ENCODE results near the gene RRM1.
A peak's percentile ranks its signal among the peaks of the same experiment; 100 is the strongest.

RRM1 gene

GRCh38 chr11:4083198-4083597 lies 11.4 kb upstream of the RRM1 start:
- no peak for DNase-seq (ENCODE audit: low read depth)

GRCh38 chr11:4084406-4085125 lies 10.0 kb upstream of the RRM1 start:
- DNase-seq (ENCODE audit: low read depth): no peak

DNA sequence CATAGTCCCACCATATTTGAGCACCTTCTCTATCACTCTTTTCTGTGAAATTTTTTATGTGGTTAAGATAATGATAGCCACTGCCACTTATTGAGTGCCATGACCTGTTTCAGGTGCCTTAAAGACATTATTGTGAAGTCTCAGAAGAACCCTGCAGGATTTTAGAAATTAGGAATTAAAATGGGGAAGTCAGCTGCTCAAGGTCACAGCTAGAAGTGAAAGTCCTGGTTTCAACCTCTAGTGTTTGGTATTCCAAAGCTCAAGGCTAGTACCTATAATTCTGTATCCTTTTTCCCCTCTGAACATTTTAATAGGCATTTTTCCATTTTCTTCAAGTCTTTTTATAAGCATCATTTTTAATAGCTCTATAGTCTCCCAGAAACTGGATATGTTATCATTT lies 9.0 kb upstream of the RRM1 start:
- no peak for DNase-seq (ENCODE audit: low read depth)

DNA sequence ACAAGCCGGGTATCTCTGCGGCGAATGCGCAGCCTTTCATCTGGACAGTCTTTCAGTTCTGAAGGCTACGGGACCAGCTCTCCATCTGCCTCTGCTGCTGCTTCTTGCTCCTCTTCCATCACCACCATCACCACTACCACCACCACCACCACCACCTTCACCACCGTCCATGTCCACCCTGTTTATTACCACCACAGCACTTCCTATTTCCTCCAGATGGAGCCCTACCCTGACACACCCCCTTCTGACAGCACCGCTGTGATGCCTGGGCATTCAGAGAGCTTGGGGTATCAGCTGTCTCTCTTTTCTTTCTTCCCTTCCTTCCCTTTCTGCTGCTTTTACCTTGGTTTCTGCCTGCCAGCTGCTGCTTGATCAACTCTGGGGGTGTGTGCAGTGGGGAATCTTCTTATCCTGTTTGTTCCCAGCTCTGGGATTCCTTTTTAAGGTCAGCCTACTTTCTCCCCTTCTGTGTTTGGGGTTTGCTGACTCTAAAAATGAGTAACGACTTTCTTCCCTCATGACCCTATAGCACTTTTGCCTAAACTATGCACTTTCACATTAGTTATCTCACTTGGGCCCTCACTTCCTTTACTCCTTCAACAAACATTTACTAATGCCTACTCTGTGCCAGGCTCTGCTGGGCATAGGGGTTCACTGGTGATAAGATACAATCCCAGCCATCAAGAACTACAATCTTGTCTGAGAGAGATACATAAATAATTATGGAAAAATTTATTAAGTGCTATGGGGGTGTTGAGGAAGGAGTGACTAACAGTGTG lies 7.8 kb upstream of the RRM1 start:
- DNase-seq (ENCODE audit: low read depth): no peak

- peak; percentile 28 for DNase-seq (ENCODE audit: low read depth)
These were observed 7.0 kb upstream of the RRM1 start for GRCh38 chr11:4087551-4087950.

GRCh38 chr11:4090258-4090657 lies 4.3 kb upstream of the RRM1 start:
- DNase-seq (ENCODE audit: low read depth): no peak

DNA sequence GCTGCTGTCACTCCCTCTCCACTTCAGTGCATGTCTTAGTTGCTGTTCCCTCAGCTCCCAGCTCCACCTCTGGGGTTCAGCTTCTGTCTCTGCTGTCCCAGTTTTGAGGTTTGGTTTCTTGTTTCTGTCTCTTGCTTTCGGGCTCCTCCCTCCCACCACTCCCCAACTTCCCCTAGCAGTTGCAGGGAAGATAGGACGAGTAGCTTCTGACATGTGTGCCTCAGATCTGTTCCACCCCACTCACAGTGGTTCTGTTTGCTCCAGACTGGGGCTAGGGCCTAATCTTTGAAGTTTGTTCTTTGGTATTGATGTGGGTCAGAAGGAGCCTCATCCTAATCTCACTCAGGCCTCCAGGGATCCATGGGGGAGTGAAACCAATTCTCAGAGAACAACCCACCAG lies 2.6 kb upstream of the RRM1 start:
- DNase-seq (ENCODE audit: low read depth): no peak

DNA sequence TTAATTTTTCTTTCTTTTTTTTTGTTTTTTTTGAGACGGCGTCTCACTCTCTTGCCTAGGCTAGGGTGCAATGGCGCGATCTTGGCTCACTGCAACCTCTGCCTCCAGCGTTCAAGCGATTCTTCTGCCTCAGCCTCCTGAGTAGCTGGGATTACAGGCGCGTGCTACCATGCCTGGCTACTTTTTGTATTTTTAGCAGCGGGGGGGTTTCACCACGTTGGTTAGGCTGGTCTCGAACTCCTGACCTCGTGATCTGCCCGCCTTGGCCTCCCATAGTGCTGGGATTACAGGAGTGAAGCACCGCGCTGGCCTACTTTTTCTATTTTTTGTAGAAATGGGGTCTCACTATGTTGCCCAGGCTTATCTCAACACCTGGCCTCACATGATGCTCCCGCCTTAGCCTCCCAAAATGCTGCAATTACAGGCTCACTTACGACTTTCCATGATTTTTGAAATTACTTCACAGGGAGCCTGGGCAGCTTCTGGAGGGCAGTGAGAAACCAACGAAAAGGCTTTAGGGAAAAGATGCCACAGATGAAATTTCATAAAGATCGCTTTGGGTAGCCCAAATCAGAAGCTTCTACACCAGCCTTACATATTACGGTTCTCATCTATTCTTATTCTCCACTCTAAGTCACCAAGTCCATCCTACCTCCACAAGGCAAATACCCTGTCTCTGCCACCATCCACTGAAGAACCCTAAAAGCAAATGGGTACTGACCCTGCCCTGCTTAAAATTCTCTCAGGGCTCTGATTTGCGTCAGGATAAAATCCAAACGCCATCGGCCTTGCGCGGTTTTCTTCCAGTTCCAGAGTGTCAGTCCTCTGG lies 866 bp upstream of the RRM1 start:
- no peak for DNase-seq (ENCODE audit: low read depth)

DNA sequence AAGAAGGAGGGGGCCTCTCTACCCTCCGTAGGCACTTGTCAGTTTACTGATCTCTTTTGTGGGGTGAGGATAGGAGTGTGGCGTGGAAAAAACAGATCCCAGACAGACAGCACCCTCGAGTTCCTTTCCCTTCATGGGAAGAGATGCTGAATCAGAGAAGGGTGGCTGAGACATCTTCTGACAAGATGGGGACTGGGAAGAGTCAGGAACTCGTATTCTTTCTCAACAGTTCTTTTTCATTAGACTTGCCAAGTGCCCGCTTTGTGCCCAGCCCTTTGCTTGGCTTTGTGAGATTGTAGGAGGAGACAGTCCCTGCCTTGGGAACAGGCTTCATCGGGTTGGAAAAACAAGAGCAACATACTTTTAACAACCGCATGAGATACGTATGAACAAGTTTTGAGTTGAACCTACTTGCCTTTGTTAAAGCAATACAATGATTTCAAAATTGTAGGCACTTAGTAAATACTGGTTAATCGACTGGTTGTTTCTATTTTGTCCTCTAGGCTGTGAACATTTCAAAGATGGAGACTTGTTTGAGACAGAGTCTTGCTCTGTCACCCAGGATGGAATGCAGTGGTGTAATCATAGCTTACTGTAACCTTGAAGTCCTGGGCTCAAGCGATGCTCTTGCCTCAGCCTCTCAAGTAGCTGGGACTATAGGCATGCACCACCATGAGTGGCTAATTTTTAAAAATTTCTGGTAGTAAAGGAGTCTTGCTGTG lies 1.1 kb downstream of the RRM1 start:
- peak; percentile 90 for DNase-seq (ENCODE audit: low read depth)

DNA sequence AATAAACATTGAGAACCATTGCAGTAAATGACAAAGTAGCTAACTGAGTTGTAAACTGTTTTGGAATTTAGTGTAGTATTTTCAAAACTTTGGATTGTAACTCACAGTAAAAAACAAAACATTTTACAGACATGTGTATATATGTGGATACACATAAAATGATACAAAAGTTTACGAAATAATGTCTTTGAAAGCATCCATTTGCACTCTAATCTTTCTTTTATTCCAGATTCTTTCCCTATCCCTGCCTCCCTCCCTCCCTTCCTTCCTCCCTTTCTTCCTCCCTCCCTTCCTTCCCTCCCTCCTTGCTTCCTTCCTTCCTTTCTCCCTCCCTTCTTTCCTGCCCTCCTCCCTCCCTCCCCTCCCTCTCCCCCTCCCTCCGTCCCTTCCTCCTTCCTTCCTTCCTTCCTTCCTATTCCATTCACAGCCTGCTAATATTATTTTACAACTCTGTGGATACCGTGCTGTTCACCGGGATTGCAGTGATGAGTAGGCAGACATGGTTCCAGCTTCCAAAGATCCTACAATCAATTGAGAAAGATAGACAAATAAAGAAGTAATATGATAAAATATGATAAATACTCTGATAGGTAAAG lies 3.5 kb downstream of the RRM1 start:
- DNase-seq (ENCODE audit: low read depth): no peak

- DNase-seq (ENCODE audit: low read depth): no peak
These were observed 8.1 kb downstream of the RRM1 start for GRCh38 chr11:4102711-4103110.

DNA sequence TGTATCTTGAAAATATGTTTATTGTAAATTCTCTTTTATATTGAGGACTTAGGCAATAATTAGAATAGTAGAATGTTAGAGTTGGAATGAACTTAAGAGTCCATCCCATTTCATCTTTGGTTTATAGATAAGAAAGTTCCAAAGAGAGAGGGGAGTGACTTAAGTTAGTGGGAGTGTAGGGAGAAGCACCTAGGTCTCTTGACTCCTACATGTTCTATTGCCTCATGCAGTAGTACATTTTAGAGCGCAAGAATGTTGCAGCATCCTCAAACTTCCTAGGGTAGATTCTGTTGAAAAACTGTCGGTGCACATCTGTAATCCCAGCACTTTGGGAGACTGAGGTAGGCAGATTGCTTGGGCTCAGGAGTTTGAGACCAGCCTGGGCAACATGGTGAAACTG lies 8.7 kb downstream of the RRM1 start:
- DNase-seq (ENCODE audit: low read depth): no peak

DNA sequence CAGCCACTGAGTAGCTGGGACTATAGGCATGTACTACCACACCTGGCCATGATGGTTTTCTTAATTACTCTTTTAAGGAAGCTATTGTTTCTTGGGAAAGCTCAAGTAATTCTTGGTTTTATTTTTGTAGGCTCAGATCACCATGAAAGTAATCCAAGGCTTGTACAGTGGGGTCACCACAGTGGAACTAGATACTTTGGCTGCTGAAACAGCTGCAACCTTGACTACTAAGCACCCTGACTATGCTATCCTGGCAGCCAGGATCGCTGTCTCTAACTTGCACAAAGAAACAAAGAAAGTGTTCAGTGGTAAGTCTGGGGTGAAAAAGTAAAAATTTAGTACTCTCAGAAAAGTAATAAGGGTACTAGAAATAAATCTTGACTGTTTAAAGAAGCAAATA lies 11.3 kb downstream of the RRM1 start:
- DNase-seq (ENCODE audit: low read depth): no peak

- no peak for DNase-seq (ENCODE audit: low read depth)
These were observed 17.2 kb downstream of the RRM1 start for GRCh38 chr11:4111834-4112233.

DNA sequence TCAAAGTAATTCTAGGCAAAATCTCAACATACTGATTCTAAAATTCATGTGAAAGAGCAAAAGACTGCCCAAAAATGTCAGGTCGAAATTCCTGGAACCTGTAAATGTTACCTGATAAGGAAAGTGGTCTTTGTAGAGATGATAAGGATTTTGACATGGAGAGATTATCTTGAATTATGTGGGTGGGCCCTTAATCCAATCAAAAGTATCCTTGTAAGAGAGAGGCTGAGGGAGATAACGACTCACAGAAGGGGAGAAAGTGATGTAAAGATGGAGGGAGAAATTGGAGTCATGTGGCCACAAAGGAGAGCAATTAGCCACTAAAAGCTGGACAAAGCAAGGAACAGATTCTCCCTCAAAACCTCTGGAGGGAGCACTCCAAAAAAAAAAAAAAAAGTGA lies 20.5 kb downstream of the RRM1 start:
- no peak for DNase-seq (ENCODE audit: low read depth)

DNA sequence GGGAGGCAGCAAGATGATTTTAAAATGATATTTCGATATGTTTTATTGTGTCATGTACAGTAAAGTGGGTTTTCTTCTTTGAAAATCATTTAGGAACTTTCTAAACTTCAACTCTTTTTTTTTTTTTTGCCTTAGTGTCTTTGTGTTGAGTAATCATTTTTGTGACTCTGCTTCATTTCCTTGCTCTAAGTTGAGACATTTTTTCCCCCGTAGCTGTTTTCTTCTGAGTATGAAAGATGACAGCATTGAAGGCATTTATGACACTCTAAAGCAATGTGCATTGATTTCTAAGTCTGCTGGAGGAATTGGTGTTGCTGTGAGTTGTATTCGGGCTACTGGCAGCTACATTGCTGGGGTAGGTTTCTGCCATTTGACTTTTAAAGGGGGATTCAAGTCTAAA lies 23.5 kb downstream of the RRM1 start:
- DNase-seq (ENCODE audit: low read depth): peak; percentile 83

- no peak for DNase-seq (ENCODE audit: low read depth)
These were observed 28.6 kb downstream of the RRM1 start for GRCh38 chr11:4123218-4123617.

DNA sequence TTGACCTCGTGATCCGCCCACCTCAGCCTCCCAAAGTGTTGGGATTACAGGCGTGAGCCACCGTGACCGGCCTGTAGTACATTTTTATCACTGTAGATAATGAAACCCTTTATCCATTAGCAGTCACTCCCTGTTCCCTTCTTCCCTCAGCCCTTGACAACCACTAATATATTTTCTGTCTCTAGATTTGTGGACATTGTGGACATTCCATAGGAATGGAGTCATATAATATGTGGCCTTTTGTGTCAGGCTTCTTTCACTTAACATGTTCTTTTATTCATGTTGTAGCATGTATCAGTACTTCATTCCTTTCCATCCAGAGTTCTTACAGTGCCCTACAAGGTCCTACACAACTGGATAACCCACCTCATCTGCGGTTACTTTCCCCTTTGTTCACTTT lies 30.5 kb downstream of the RRM1 start:
- DNase-seq (ENCODE audit: low read depth): peak; percentile 43

GRCh38 chr11:4127357-4127756 lies 32.8 kb downstream of the RRM1 start:
- DNase-seq (ENCODE audit: low read depth): no peak

GRCh38 chr11:4130219-4130618 lies 35.6 kb downstream of the RRM1 start:
- peak; percentile 29 for DNase-seq (ENCODE audit: low read depth)

DNA sequence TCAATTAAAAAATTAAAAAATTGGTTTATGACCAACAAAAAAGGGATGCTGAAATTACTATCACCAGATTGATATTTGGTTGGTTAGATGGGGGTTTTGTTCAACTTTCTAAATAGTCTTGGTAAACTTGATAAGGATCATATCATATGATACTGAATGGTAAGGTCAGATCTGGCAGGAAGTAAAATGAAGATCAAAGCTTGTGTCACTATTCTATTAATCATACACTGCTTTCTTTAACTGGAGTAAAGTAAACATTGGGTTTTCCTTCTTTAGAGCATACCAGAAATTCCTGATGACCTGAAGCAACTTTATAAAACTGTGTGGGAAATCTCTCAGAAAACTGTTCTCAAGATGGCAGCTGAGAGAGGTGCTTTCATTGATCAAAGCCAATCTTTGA lies 40.2 kb downstream of the RRM1 start:
- peak; percentile 83 for DNase-seq (ENCODE audit: low read depth)

- no peak for DNase-seq (ENCODE audit: low read depth)
These were observed 43.9 kb downstream of the RRM1 start for GRCh38 chr11:4138497-4138896.
